PC-3 (cell line): Measurements from ENCODE around the gene ZNF283.

Source experiments
- EZH2 ChIP-seq: fragments of 300-600 bp; sonication (generic); IDR thresholded peaks from one replicate; pipeline ENCODE4 v1.6.1; 2017; ENCODE audit warnings: antibody characterized with exemption, mild to moderate bottlenecking, low read length; ENCODE audit not compliant: unreplicated experiment
- EZH2phosphoT487 ChIP-seq: fragments of 300-600 bp; sonication (generic); IDR thresholded peaks from 2 replicates; pipeline ENCODE4 v1.6.1; 2018; ENCODE audit warnings: mild to moderate bottlenecking, antibody characterized with exemption, low read length, borderline replicate concordance
- TF ChIP-seq, protein P1 (sequence below): fragments of 300-600 bp; sonication (generic); conservative IDR thresholded peaks from 2 replicates; pipeline ENCODE4 v1.5.1; 2017; ENCODE audit warnings: antibody characterized with exemption, low read depth, mild to moderate bottlenecking, low read length

GRCh38 chr19:43789029-43789428, 38.1 kb upstream of the ZNF283 start:
- TF ChIP-seq, protein P1, sequence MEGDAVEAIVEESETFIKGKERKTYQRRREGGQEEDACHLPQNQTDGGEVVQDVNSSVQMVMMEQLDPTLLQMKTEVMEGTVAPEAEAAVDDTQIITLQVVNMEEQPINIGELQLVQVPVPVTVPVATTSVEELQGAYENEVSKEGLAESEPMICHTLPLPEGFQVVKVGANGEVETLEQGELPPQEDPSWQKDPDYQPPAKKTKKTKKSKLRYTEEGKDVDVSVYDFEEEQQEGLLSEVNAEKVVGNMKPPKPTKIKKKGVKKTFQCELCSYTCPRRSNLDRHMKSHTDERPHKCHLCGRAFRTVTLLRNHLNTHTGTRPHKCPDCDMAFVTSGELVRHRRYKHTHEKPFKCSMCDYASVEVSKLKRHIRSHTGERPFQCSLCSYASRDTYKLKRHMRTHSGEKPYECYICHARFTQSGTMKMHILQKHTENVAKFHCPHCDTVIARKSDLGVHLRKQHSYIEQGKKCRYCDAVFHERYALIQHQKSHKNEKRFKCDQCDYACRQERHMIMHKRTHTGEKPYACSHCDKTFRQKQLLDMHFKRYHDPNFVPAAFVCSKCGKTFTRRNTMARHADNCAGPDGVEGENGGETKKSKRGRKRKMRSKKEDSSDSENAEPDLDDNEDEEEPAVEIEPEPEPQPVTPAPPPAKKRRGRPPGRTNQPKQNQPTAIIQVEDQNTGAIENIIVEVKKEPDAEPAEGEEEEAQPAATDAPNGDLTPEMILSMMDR: no peak
- TF ChIP-seq EZH2phosphoT487: no peak
- no peak for TF ChIP-seq EZH2
